NCI-H146 (cell line): ENCODE measurements around the gene TJP3.

Experiments used
- DNase-seq: peaks from one replicate; lab custom pipeline; 2025; lab: John Stamatoyannopoulos, UW

Gene TJP3

GRCh38 chr19:3712663-3713611 lies 4.8 kb downstream of the TJP3 start:
- DNase-seq: no peak

DNA sequence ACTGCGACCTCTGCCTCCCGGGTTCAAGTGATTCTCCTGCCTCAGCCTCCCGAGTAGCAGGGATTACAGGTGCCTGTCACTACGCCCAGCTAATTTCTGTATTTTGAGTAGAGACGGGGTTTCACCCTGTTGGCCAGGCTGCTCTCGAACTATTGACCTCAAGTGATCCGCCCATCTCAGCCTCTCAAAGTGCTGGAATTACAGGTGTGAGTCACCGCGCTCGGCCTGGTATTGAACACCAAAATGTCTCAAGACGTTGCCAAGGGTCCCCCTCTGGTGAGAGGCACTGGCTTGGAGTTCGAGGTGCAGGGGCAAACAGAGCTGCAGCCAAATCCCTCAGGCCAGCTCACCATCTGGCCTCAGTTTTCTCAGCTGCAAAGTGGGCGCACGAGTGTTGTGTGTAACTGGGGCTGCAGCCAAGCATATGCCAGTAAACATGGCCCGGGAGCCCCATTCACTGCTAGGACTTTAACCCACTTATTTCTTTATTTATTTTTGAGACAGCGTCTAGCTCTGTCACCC lies 8.0 kb downstream of the TJP3 start:
- DNase-seq: no peak

DNA sequence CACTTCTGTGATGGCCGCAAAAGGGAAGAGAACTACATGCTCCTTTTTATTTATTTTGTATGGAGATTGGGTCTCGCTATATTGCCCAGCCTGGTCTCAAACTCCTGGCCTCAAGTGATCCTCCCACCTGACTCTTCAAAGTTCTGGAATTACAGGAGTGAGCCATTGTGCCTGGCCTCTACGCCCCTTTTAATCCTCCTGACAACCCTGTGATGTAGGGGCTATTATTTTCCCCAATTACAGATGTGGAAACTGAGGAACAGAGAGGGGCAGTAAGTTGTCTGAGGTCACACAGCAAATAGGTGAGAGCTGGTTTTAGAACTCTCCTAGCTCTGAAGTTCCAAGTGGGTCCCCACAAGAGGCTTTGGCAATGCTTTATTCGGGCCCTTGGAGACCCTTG lies 11.7 kb downstream of the TJP3 start:
- no peak for DNase-seq

DNA sequence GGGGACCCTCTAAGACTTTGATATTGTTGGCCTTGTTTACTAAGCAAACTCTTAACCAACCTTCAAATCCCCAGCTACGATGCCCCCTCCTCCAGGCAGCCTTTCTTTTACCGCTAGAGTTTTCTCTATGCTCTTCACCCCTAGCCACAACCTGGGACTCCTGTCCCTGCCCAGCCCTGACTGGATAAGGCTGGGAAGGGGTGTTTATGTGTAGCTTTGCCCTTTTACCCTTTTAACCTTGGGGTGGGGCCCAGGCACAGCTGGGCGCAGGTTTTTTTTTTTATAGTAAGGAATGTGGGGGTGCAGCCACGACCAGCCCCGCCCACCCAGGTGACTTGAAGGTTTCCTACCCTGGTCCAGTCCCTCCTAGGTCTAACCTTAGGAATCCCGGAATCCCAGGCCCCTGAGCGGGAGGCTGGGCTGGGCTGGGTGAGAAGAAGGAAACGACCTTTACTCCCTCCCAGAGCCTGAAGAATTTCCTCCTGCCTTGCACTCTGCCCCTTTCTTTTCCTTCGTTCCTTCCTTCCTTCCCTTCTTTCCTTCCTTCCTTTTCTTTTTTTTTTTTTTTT lies 12.2 kb downstream of the TJP3 start:
- no peak for DNase-seq

- peak; percentile 92 for DNase-seq
Measured at GRCh38 chr19:3721131-3721886, 13.1 kb downstream of the TJP3 start.

- no peak for DNase-seq
Measured at GRCh38 chr19:3721887-3722442, 13.8 kb downstream of the TJP3 start.

DNA sequence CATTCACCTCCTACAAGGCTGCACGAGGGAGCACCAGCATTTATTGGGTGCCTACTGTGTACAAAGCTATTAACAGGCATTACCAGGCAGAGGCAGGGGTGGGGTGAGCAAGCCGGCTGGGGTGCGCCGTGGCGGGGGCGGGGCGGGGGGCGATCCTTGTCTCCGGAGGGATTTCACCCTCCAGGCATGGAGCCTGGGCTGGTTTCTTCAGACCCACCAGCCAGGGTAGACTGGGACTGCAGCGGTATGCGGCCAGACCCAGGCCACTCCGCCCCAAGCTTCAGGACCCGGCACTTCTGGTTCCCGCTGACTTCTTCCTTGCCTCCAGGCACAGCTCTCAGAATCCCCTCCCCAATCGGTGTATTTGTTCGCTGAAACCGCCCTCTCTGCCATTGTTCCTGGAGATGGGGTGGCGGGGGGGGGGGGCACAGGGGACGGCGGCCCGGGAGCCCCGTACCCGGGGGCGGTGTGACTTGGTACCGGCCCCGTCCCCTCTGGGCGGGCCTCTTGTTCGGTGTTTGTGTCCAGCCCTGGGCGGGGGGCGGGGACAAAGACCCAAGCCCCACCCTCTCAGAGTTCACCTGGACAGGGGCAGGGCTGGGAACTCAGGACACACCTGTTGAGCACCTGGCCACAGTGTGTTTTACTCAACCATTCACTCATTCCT lies 14.4 kb downstream of the TJP3 start:
- peak; percentile 80 for DNase-seq

DNA sequence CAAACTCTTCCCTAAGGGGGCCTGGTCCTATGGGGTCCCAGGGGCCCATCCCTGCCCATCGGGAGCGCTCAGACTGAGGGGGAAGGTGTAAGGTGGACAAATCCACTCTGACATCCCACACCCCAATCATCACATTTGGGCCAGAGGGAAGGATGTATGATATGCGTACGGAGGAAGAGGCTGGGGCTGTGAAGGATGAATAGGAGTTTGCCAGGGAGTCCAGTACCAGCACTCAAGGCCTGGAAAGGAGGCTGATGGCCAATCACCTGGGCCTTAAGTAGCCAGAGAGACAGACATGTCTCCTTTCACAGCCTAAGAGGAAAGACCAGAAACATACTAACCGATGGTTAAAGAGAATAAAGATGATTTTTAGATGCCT lies 14.9 kb downstream of the TJP3 start:
- DNase-seq: no peak

- DNase-seq: peak; percentile 34
Measured at GRCh38 chr19:3723883-3724282, 15.7 kb downstream of the TJP3 start.

GRCh38 chr19:3725121-3725520 lies 16.9 kb downstream of the TJP3 start:
- no peak for DNase-seq

- peak; percentile 92 for DNase-seq
Measured at GRCh38 chr19:3725640-3726310, 17.6 kb downstream of the TJP3 start.

GRCh38 chr19:3730457-3730958 lies 22.3 kb downstream of the TJP3 start:
- DNase-seq: no peak

GRCh38 chr19:3732108-3732507 lies 23.9 kb downstream of the TJP3 start:
- no peak for DNase-seq

DNA sequence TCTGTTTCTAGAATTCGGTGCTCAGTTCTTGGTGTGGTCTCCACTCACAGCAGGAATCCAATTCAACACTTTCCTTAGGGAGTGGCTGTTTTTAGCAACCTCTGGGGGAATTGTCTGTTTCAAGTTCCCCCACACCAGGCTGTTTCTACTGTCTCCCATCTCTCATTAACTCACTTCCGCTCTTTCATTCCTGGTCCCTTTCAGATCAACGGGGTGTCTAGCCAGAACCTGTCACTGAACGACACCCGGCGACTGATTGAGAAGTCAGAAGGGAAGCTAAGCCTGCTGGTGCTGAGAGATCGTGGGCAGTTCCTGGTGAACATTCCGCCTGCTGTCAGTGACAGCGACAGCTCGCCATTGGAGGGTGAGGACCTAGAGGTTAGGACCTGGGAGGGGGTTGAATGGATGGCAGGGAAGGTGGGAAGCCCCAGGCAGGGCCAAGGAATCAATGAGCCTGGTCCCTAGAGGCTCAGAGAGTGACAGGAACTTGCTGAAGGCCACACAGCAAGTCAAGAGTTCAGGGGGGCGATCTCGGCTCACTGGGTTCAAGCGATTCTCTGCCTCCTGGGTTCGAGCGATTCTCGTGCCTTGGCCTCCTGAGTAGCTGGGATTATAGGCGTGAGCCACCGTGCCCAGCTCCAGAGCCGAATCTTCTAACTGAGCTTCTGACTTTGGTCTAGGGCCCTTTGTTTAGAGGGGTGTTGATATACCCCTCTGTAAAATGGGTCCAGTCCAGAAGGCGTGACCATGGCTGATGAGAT lies 25.5 kb downstream of the TJP3 start:
- DNase-seq: no peak

DNA sequence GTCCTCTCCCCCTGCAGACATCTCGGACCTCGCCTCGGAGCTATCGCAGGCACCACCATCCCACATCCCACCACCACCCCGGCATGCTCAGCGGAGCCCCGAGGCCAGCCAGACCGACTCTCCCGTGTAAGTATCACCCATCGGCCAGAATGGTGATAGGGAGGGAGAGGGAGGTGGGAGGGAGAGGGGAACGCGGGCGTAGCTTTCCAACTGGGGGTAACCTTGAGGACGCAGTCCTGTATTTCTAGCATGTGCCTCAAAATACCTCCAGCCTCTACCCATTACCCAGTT lies 26.1 kb downstream of the TJP3 start:
- no peak for DNase-seq

DNA sequence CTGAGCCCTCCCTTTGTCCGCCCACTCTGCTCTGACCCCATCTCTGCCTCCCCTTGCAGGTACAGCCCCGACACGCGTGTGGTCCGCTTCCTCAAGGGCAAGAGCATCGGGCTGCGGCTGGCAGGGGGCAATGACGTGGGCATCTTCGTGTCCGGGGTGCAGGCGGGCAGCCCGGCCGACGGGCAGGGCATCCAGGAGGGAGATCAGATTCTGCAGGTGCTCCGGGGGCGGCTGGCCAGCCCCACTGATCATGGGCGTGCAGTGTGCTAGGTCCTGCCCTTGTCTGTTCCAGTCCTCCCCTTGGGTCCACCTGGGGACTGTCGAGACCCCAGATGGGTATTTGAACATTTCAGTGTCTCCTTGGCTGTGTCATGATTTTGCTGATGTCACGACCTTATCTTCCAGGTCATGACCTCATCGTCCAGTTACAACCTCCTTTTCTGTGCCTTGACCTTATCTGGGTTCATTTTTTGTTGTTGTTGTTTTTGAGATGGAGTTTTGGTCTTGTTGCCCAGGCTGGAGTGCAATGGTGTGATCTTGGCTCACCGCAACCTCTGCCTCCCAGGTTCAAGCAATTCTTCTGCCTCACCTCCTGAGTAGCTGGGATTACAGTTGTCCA lies 28.0 kb downstream of the TJP3 start:
- DNase-seq: no peak

GRCh38 chr19:3737487-3738205 lies 29.5 kb downstream of the TJP3 start:
- DNase-seq: no peak

DNA sequence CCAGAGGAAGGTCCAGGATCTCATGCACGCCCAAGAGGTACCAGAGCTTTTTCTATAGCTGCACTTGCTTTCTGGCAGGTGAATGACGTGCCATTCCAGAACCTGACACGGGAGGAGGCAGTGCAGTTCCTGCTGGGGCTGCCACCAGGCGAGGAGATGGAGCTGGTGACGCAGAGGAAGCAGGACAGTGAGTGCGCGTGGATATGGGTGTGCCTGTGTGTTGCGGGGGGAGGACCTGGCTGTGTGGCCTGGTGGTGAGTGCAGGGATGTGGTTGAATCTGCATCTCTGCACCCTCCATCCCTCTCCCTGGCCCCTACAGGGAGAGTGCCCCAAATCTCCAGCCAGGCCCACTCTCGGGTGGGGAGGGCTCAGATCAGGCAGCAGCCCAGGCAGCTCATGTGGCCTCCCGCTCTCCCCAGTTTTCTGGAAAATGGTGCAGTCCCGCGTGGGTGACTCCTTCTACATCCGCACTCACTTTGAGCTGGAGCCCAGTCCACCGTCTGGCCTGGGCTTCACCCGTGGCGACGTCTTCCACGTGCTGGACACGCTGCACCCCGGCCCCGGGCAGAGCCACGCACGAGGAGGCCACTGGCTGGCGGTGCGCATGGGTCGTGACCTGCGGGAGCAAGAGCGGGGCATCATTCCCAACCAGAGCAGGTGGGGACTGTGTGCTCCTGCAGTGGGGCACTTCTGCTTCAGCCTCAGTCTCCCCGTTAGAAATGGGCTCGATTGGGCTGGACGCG lies 30.5 kb downstream of the TJP3 start:
- DNase-seq: no peak

DNA sequence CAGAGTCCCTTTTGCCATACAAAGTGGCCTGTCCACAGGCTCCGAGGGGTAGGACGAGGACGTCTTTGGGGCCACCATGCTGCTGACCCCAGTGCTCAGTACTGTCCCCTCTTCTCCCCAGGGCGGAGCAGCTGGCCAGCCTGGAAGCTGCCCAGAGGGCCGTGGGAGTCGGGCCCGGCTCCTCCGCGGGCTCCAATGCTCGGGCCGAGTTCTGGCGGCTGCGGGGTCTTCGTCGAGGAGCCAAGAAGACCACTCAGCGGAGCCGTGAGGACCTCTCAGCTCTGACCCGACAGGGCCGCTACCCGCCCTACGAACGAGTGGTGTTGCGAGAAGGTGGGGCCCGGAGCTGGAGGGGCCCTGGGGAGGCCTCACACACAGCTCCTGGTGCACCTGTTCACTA lies 32.2 kb downstream of the TJP3 start:
- DNase-seq: no peak
